COR-L47 (cell line): ENCODE results near the gene KCNG4.
"Not testable (repeated sequence)": the region's sequence is repeated elsewhere in the genome, so short reads cannot be mapped to it uniquely, and the experiment has no call there.

ENCODE experiments used
- DNase-seq: peaks from one replicate; lab custom pipeline; 2025; lab: John Stamatoyannopoulos, UW

Gene KCNG4

GRCh38 chr16:84234321-84235241, 5.2 kb downstream of the KCNG4 start:
- no peak for DNase-seq

- DNase-seq = no peak
Observed at GRCh38 chr16:84233748-84234147, 6.1 kb downstream of the KCNG4 start.

DNA sequence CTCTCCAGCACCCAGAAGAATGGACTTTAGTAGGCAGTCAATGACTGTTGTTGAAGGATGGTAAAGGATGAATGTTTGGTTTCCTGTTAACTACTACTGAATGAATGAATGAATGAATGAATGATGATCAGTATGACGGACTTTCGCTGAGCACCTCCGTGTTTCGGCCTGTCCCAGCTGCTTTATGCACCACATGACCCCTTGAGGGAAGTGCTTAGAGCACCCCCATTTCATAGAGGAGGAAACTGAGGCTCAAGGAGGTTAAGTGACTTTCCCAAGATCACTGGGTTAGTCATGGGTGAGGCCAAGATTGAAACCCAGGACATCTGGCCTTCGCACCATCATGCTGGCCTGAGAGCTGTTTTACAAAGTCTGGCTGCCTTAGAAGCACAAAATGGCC, 6.8 kb downstream of the KCNG4 start:
- DNase-seq = no peak

DNA sequence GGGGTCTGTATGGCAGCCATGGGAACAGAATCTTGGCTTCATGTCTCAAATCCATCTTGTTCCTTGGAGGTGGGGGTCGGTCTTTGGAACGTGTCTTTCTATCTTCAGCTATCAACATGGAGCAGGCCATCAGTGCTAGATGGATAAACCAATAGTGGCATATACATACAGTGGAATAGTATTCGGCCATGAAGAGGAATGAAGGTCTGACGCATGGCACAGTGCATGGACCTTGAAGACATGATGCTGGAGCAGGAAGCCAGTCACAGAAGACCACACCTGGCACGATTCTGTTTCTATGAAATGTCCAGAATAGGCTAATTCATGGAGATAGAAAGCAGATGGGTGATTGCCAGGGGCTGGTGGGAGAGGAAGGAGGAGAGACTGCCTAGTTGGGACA, 7.8 kb downstream of the KCNG4 start:
- no peak for DNase-seq

DNA sequence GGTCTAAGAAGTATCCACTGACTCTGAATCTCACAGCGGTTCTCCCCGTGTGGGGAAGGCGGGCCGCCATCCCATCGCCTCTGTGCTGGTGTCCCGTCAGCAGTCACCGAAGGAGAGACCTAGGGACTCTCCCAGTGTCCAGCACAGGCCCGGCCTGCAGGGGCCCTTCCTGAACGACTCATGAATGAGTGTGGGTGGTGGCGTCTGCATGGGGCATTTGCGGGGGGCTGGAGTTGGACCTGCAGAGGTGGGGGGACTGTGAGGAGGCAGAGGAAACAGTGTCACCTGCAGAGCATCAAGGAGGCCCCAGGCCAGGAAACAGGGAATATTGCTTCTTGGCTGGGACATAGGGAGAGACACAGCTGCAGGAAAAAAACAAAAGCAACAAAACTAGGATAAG, 10.3 kb downstream of the KCNG4 start:
- DNase-seq = no peak

DNA sequence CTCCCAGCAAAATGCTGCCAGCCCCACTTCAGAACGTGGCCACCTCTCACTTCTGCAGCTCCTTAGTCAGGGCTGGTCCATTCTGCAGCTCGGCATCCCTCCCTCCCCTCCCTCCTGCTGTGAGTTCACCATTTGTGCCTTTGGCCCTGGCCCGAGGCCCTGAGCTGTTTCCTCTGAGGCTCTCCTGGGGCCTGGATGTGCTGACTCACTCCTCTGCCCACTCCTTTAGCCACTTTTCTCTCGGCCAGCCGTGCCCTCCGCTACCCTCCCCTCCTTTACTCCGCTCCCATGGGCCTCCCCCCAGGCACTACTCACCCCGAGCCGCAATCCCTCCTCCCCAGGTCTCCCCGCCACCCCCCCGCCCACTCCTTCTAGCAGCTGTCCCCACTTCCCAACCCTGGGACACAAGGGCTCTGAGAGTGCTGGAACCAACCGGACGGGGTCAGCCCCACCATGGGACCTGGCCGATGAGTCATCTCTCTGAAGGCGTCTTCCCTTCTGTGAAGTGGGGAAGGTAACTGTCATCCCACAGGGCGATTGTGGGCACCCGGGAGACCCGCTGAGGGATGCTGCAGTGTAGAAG, 11.5 kb downstream of the KCNG4 start:
- DNase-seq = no peak

DNA sequence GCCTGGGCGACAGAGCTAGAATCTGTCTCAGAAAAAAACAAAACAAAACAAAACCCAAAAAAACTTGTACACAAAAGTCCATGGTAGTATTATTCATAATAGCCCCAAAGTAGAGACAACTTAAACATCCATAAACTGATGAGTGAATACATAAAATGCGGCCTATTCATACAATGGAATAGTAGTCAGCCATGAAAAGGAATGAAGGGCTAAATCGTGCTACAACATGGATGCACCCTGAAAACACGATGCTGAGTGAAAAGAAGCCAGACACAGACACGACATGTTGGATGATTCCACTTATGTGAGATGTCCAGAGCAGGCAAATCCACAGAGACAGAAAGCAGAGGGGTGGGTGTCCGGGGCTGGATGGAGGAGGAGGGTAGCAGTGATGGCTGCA, 12.3 kb downstream of the KCNG4 start:
- no peak for DNase-seq

GRCh38 chr16:84226026-84226425, 13.8 kb downstream of the KCNG4 start:
- no peak for DNase-seq

DNA sequence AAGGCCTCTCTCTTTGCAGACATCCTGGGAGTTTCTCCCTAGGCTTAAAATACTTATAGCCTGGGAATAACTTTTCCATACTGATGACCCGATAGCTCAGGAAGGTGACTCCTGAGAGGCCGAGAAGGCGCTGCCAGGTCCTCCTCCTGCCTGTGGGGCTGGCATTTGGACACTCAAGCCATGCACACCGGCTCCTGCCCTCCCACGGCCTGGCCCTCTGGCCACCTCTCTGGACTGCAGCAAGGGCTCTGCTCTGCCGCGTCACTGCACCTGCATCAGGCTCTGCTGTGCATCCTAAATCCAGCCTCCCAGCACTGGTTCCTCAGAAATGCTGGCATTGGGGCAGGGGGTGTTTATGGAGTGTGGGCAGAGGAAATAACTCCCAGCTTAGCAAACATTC, 14.2 kb downstream of the KCNG4 start:
- no peak for DNase-seq

DNA sequence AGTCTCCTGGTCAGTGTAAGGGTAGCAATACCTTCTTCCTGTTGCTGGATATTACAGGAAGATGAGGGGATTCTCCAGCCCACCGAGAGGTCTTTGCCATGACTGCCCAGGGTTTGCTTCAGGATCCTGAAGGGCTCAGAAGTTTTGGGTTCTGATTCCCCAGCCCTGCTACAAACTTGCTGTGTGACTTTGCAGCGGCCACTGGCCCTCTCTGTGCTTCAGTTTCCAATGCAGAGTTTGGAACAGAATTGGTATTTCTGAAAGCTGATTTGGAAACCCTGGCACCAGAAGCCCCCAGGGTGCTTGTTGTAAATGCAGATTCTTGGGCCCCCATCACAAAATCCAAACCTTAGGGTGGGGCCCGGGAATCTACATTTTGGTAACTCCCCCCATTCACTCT, 14.7 kb downstream of the KCNG4 start:
- DNase-seq = no peak

DNA sequence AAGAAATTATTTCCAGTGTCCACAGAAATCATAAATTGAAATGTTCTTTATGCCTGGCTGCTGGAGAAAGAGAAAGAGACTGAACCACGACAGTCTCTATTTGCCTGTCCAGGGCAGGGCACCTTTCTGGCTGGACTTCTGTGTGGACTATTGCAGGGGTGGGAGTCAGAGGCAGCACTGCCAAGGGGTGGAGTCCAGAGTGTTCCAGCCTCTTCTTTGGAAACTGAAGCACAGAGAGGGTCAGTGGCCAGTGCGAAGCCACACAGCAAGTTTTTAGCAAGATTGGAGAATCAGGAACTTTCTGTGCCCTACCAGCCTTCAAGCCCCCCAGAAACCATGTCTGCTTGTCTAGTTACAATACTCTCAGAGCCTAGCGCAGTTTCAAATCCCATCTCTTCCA, 15.3 kb downstream of the KCNG4 start:
- no peak for DNase-seq

DNA sequence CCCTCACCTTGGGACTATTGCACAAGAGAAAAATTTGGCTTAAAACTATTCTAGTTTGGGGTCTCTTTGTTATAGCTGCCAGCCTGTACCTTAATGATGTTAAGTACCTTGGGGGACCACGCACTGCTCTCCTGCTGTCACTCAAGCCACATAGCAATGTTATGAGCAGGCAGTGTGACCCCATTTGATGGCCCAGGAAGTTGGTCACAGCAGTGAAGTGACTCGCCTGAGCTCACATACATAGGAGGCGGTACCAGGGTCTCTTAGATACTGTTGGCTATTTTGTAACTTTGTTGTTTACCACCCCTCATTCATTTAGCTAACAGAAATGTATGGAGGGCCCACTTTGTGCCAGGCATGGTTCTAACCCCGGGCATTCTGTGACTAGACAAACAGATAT, 16.4 kb downstream of the KCNG4 start:
- DNase-seq = no peak

- no peak for DNase-seq
Observed at GRCh38 chr16:84220851-84221250, 19.0 kb downstream of the KCNG4 start.

GRCh38 chr16:84218956-84219355, 20.9 kb downstream of the KCNG4 start:
- no peak for DNase-seq

- no peak for DNase-seq
Observed at GRCh38 chr16:84218176-84218823, 21.5 kb downstream of the KCNG4 start.

DNA sequence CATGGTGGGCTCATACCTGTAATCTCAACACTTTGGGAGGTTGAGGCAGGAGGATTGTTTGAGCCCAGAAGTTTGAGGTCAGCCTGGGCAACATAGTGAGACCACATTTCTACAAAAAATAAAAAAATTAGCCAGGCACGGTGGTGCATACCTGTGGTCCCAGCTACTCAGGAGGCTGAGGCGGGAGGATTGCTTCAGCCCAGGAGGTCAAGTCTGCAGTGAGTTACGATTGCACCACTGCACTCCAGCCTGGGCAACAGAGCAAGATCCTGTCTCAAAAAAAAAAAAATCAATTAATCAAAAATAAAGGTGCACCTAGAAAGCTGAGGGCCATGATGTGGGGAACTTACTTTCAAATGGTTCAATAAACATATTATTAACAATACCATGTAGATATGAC, 23.7 kb downstream of the KCNG4 start:
- DNase-seq = not testable (repeated sequence)

DNA sequence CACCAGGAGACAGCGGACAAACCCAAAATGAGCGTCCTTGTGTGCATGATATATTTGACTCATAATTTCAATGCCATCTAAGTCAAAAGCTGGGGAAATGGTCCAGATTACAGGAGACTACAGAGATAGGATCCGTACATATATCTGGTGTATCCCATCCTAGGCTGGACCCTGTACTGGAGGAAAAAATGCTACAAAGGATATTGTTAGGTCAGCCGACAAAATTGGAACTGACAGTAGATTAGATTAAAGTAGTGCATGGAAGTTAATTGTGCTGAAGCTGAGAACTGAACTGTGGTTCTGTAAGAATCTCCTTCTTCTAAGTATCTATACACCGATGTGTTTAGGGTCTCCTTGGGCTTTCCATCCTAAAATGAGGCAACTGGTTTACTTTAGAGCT, 24.3 kb downstream of the KCNG4 start:
- DNase-seq = no peak

- DNase-seq = no peak
Observed at GRCh38 chr16:84214451-84215066, 25.3 kb downstream of the KCNG4 start.

GRCh38 chr16:84212631-84213030, 27.2 kb downstream of the KCNG4 start:
- no peak for DNase-seq

- no peak for DNase-seq
Observed at GRCh38 chr16:84212154-84212553, 27.7 kb downstream of the KCNG4 start.

GRCh38 chr16:84209989-84210388, 29.8 kb downstream of the KCNG4 start:
- no peak for DNase-seq

DNA sequence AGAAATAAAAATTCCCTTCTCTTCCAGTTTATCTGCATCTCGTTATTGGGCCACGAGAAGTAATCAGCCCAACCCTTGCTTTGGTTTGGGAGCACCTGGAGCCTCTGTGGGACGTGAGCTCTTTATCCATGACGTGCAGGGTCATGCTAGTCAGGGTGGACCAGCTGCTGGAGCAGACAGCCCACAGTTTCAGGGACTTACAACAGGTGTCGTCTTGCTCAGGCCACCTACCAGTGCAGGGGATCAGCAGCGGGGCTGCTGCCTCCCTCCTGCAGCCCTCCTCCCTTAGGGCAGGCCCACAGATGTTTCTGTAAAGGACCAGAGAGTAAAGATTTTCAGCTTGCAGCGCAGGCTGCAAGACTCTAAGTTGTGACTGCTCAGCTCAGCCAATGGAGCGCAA, 31.9 kb downstream of the KCNG4 start:
- no peak for DNase-seq

DNA sequence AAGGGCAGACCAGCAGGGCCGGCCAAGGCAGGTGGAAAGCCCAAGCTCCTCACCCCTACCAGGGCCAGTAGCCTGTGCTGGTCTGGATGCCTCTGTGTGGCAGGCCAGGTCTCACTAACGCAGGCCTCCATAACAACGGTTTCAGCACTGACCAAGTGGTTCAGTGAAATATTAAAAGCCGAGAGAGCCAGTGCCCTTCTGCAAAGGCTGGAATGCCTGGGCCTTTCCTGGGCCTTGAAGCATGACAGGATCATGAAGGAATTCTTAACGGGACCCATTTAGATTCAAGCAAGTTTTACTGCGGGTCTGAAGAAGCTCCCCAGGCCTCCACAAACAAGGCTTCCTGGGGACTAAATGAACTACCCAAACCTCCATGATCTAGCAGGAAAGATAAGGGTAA, 32.6 kb downstream of the KCNG4 start:
- DNase-seq = no peak
